Measurements from ENCODE around the gene CPA4.
"Not testable (repeated sequence)": the region's sequence is repeated elsewhere in the genome, so short reads cannot be mapped to it uniquely, and the experiment has no call there.

The CPA4 gene

DNA sequence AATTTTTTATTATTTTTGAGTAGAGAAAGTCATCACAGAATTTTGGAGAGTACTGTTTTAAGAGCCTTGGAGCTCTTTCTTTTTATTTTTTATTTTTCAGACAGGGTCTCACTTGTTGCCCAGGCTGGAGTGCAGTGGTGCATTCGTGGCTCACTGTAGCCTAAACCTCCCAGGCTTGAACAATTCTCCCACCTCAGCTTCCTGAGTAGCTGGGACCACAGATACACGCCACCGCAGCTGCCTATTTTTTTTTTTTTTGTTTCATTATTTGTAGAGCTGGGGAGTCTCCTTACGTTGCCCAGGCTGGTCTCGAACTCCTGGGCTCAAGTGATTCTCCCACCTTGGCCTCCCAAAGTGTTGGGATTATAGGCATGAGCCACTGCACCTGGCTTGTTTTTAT lies 10.6 kb downstream of the CPA4 start:
- DNase-seq: no peak

DNA sequence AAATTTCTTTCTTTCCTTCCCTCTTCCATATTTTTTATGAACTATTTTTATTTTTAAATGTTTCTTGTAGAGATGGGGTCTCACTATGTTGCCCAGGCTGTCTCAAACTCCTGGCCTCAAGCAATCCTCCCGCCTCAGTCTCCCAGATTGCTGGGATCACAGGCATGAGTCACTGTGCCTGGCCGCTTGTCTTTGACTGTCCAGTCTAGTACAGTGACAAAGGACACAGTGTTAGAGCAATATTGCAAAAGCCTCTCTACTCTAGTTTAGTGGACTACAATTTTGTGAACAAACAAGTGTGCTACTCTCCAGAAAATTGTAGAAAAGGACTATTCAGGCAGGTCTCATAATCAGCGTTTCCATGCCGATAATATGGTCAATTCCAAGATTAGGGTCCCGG lies 11.0 kb downstream of the CPA4 start:
- DNase-seq: no peak

DNA sequence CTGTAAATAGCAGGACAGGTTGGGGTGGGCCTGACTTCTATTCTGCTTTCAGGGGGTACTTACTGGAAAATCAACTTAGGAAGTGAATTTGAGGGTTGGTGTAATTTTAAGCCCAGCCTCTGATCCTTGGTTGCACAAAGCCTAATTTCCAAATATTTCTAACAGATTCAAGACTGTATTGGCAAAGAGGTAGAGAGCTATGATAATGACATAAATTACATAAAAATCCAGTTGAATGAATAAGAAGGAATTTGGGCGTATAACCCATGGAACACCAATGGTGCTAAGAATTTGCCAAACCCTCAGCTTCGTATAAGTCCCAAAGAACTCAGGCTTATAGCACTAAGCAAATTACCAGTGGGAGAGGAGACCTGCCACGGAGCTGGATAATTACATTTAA lies 11.9 kb downstream of the CPA4 start:
- no peak for DNase-seq

DNA sequence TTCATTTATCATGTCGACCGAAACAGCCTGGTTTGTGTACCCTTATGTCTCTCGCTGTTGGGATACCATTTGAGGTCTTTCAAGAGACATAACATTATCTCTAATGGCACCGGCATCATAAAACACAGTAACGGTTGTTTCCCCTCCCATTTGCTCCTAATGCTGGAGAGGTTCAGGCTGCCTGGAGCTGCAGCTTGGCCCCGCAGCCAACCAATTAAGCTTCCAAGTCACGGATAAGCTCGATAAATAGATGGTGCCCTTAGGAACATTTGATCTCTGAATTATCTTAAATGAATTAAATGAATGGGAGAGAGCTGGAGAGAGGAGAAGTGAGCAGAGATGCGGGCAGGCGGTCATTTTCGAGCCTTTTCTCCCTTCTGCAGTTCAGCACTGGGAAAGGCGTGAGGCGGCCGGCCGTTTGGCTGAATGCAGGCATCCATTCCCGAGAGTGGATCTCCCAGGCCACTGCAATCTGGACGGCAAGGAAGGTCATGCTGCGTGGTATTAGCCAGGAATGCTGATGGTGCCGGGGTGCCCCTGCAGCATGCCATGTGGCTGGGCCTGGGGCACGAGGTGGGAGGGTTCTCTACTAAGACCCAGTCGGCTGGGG lies 12.6 kb downstream of the CPA4 start:
- DNase-seq: no peak

DNA sequence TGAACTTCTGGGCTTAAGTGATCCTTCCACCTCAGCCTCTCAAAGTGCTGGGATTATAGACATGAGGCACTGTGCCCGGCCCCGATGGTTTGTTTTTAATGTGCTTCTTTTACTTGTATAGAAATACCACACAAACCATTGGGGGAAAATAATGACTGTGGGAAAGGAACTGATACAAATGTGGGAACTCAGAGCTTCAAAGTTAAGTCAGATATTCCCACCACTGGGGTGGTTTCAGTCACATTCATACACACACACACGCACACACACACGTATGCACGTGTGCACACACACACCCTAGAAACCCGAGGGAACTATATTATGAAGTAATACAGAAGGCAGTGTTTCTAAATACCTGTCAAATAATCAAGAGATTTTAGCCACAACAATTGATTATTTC lies 17.0 kb downstream of the CPA4 start:
- DNase-seq: no peak

DNA sequence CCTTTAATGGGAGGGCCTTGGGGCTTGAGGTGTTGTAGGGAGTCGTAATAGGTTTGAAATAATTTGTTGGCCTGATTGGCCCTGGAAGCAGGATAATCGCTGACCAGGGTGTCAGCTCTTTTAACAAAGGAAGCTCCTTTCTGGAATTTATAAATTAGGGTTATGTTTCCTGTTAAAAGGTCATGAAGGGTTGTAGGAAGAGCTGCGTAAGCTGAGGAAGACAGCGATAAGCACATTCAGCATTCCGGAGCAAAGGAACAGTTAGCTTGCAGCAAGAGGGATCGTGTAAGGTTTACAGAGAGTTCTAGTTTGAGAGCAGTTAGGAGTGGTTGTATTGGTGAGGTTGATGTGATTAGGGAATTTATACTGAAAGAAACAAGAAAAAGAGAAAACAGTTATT lies 21.3 kb downstream of the CPA4 start:
- DNase-seq: no peak

DNA sequence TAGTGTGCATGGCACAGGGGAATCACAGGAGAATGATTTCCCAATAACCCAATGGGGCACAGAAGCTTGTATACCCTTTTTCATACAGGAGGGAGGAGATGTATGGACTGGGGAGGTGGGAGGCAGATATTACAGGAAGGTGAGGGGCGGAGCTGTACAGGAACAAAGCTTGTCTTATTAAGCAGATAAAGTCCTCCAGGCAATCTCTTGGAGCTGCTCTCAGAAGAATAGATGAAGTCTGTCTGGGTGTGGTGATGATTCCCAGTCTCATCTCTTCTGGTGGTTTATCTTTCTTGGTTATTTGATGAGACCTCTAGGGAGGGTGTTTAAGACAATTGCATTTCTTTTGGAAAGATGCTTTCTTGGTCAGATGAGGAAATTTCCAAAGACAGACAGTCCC lies 26.6 kb downstream of the CPA4 start:
- no peak for DNase-seq

DNA sequence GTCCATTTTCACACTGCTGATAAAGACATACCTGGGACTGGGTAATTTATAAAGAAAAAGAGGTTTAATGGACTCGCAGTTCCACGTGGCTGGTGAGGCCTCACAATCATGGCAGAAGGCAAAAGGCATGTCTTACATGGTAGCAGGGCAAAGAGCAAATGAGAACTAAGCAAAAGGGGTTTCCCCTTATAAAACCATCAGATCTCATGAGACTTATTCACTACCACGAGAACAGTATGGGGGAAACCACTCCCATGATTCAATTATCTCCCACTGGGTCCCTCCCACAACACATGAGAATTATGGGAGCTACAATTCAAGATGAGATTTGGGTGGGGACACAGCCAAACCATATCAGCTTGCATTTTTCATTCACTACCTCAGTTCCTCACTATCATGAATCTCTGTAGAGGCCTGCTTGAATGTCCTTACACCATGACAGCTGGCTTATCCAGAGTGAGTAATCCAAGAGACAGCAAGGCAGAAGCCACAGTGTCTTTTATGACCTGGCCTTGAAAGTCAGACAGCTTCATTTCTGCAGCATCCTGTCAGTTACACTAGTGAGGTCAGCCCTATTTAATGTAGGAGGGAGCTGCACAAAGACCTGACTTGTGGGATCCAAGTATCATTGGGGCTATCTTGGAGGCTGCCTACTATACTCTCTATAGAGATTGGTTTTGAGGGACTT lies 28.7 kb downstream of the CPA4 start:
- DNase-seq: not testable (repeated sequence)

DNA sequence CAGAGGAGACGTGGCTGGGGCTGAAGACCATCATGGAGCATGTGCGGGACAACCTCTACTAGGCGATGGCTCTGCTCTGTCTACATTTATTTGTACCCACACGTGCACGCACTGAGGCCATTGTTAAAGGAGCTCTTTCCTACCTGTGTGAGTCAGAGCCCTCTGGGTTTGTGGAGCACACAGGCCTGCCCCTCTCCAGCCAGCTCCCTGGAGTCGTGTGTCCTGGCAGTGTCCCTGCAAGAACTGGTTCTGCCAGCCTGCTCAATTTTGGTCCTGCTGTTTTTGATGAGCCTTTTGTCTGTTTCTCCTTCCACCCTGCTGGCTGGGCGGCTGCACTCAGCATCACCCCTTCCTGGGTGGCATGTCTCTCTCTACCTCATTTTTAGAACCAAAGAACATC lies 29.7 kb downstream of the CPA4 start:
- no peak for DNase-seq

DNA sequence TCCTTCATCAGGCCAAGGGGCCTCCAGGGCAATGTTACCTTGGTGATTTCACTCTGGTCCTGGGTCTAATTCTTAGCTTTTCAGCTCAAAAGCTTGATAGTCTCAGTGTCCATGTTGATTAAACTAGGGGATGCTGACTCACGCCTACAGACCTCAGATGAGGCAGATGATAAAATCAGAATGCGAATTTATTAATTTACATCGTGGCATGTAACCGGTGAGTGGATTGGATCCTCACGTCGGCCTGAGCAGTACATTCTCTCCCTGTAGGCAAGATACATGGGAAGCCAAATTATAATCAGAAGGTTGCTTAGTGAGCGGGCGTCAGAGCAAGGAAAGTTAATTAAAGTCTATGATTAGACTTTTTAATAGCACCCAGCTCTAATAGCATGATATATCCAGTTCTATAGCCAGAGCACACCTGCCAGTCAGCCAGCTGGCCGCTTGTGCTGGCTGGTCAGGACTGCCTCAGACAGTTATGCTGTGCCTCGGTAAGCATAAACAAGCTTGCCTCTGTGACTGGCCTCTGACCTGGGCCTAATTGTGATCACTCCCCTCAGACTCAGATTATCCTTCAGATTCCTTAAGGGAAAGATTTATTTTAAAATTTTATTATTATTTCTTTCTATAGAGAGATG lies 31.5 kb downstream of the CPA4 start:
- no peak for DNase-seq

DNA sequence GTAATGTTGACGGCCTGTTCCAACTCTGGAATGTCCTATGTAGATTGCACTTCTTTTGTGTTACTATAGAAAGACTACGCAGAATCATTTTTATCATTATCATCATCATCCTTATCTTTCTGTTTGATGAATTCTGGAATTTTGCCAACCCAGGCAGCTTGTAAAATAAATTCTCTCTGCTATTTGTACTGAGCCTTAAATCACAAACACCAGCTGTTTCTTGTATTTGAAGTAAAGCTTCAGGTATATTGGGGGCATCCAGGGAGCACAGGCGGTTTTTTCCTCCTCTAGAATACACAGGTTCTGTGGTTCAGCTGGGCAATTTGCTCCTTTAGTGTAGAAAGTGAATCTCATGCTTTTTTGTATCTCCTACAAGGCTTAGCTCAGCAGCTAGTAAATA lies 36.7 kb downstream of the CPA4 start:
- DNase-seq: no peak

DNA sequence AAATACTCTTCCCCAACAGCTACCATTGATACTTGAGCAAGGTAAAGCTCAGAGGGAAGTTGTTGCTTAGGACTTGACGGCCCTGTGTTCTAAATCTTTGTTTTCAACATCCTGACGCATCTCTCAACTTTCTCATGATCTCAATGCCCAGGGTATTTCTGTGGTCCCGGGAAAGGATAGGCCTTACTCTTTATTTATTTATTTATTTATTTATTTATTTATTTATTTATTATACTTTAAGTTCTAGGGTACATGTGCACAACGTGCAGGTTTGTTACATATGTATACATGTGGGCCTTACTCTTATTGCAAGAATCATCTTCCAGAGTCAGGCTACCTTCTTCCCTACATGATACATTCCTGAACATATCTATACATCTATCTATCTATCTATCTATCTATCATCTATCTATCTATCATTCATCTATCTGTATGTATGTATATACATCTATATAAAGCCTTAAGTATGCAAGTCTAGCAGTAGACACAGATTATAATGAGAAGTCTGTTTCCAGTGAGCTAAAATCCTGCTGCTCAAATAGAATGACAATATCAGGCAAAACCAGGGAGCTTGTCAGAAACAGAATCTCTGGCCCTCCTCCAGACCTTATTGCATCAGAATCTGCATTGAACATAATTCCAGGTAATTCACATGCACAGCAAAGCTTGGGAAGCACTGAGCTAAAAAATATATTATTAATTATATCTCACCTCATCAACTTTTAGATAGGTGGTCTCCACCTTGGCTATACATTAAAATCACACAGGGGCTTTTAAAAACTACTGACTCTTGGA lies 39.5 kb downstream of the CPA4 start:
- DNase-seq: no peak

DNA sequence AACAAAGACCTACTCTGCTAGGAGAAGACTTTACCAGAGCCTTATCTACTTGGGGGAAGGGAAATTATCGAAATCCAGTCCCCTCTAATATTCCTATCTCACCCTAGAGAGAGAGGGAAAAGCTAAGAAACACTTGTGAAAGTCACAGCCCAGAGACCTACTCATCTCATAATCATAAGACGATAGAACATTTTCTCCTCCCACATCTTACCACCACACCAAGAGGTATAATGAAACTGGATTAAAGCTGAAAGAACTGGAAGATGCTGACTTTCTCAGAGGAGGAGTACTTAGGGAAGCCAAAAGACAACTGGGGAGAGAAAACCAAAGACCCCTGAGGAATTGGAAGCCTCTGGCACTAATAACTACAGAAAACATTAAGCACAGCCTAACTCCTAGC lies 40.9 kb downstream of the CPA4 start:
- no peak for DNase-seq

DNA sequence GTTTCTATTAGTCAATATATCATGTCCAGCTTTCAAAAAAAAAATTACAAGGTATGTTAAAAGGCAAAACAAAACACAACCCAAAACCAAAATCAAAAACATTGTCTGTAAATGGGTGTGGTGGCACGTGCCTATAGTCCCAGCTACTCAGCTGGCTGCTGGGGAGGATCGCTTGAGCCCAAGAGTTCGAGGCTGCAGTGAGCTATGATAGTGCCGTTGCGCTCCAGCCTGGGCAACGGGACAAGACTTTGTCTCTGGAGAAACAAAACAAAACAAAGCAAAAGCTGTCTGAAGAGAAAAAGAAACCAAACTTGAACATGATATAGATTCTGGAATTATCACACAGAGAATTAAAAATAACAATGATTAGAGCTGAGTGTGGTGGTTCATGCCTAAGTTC lies 41.3 kb downstream of the CPA4 start:
- no peak for DNase-seq

DNA sequence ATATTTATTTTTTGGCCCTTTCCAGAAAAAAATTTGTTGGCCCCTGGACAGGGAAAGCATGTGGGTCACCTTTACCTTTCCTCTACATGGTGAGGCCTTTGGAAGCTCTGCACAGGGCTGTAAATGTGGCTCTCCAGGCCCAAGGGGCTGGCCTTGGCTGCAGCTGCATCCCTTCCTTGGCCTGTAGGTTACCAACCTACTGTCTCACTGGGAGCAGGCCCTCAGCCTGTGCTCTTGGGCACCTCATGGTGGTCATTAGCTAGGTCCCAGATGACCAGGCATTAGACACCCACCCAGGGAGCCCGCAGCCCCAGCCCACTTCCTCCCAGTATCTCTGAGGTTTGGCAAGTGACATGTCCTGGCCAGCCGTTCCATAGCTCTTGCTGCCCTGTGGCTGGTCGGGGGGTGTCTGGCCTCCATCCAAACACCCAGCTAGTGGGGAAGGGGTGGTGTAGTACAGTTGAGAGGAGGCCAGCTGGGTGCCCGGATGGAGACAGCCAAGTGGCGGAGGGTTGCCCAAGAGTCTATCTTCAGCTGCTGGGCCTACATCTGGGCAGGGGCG lies 44.5 kb downstream of the CPA4 start:
- DNase-seq: no peak

DNA sequence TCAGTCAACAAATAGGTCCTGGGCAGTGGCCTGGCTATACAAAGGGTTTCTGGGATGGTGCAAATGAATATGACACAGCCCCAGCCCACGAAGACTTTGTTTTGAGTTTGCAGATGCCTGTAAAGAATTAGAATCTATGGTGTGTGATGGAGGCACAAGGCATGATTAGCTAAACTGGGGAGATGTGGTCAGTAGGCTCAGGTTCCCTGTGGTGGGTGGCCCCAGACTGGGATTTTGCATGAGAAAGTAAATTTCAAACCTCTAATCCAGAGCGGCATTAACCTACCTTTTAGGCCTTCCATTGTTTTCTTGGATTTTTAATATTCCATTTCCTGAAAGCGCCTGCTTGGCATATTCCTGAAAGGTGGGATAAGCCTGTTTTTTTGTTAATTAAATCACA lies 45.3 kb downstream of the CPA4 start:
- no peak for DNase-seq

DNA sequence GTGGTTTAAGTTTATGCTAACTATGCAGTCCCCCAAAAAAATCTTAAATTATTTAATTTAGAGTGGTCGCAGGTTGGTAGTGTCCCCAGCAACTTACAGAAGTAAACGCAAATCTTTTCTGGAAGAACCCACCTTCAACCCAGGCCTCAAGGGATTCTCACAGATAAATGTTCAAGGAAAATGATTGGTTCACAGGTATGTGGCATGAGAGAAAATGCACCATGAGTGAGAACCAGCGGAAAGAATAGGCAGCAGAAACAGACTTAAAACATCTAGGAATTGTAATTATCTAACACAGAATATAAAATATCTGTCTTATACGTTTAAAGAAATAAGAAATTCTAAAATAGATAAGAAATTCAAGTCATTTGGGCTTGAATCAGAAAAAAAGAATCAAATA lies 48.9 kb downstream of the CPA4 start:
- no peak for DNase-seq

DNA sequence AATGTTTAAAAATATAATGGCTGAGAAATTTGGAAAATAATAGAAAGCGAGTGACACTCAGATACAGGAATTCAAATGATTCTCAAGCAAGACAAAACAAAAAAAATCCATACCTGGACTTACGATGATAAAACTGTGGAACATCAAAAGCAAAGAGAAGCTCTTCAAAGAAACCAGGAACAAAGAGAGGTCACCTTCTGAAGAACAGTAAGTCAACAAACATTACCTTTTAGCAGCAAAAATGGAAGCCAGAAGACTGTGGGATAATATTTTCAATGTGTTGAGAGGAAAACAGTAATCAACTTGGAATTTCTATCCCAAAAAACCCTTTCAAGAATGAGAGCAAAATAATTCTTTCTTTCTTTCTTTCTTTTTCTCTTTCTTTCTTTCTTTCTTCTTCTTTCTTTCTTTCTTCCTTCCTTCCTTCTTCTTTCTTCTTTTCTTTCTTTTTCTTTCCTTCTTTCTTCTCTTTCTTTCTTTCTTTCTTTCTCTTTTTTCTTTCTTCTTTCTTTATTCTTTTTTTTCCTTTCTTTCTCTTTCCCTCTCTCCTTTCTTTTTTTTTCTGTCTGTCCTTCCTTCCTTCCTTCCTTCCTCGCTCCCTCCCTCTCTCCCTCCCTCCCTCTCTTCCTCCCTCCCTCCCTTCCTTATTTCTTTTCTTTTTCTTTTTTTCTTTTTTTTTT lies 49.9 kb downstream of the CPA4 start:
- DNase-seq: no peak

DNA sequence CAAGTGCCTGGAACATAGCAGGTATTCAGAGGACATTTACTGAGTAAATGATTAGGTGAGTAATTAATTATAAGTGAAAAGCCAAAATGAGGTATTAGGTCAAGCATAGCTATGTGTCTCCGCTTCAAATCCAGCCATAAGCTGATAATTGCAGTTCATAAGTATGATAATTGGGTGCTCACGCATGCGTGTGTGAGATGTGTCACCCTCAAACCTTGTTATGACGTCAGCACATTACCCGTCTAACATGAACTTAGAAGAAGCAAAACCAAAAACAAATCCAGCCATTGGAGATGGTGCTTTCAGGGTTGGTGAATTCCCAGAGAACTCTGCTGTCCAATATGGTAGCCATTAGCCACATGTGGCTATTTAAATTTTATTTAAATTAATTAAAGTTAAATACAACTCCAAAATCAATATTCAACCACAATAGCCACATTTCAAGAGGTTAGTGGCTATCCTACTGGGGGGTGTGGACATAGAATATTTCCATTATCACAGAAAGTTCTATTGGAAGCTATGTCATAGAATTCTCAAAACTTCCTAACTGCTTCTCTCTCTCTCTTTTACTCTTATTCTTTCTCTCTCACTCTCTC lies 51.4 kb downstream of the CPA4 start, which contains the start of gene CPA5:
CPA5 (plus strand) TSS at position 546 of the 596 bp plus-strand sequence. CDS start 1,670 bp downstream, outside the sequence.
- DNase-seq: no peak

DNA sequence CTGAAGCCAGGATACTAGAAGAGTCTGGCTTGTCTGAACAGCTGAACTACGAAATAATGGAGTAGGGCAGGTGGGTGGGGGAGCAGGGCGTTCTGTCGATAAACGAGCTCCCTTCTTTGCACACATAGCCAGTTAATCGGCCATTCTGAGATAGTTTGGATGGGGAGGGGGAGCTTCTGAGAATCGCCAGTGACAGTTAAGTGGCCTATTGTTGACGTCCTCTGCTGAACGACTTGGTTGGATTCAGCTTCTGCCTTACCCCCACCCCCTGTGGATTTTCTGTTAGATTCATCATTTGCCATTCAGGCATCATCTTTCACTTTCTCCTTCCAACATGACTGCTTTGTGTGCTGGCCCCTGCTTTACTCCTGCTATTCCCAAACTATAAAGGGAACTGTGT lies 52.2 kb downstream of the CPA4 start:
- DNase-seq: no peak

DNA sequence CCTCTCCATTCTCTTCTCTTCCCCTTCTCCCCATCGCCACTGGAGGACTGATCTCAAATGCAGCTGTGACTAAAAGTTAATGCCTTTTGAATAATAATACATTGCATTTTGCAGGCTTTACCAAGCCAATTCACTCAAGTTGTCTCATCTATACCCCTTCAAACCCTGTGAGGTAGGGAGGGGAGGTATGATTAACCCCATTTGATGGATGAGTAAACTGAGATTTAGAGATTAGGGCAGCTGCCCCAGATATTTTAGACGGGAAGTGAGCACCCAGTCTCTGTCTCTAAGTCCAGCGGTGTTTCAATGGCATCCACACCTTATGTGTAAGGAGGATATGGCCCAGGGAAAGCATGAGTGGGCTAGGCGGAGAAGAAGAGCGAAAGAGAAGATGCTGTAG lies 52.8 kb downstream of the CPA4 start:
- DNase-seq: no peak

DNA sequence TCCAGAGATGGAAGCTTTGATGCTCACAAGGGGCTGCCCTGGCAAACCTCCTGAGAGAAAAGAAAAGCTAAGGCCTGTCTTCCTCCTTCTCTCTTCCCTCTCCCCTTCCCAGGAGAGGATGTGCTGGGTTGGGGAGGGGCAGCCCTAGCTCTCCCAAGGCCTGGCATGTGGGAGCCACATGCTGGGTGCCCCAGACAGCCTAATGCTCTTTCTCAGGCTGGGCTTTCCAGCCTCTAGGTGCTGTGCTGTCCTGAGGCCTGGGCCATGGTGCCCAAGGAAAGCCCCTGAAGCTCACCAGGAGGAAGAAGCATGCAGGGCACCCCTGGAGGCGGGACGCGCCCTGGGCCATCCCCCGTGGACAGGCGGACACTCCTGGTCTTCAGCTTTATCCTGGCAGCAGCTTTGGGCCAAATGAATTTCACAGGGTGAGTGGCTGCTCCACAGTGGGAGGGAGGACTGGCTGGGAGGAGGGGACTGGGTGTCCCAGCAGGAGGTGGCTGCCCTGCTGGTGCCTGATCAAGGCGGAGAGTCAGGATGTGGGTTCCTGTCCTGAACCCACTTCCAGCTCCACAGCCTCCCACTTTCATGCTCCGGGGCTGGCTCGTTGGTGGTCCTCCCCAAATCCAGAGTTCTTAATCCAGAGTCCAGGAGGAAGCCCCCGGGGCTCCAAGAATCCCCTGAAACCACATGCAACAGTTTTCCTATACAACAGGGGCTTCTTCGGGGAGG lies 53.4 kb downstream of the CPA4 start:
- no peak for DNase-seq

All from activated CD4-positive, alpha-beta T cell treated with anti-CD3 and anti-CD28 coated beads, Interleukin-2, amount 50 U/mL, for 1 hour (primary cell).